CD4-positive, alpha-beta T cell treated with Interleukin-21 for 1 hour (primary cell): ENCODE data around the gene LGR6.
A peak's percentile ranks its signal among the peaks of the same experiment; 100 is the strongest.
"Not testable (repeated sequence)": the region's sequence is repeated elsewhere in the genome, so short reads cannot be mapped to it uniquely, and the experiment has no call there.

Experiments used
- DNase-seq: peaks from one replicate; pipeline ENCODE4 v3.0.0-alpha.2; 2020

LGR6 gene

DNA sequence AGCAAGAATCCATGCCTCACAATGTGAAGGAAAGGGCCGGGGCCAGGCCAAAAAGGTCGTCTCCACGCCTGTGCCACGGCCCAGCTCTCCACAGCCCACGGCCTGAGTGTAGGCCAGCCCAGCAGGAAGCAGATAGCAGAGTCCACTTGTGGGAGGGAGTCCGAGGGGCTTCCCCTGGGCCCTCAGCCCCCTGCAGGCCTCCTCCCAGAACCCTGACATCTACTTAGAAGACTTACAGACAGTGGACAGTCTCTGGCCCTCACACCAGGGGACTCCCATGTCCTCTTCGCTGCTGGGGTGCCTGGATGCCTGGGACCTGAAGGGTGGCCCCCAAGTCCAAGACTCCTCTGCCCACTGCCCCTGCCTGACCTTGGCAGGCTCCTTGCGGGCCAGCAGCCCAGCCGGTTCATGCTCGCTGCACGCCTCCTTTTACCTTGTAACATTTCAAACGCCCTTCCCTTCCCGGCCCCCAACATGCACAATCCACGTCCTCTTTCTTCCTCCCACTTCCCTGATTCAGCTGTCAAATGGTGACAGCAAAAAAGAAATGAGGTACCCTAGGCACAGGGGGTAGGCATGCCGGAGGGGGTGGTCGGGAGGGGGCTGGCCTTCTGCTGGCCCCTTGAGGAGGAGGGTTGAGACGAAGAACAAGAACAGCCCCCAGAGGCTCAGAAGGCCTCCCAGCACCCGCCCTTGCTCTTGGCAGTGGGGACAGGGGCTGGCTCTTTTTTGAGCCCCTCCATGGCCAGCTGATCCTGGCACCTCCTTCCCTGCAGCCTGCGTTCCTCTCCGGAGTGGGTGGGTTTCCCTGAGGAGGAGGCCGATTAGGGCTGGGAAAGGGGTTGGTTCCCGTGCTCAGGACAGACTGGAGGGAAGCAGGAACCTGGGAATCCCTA, 32.2 kb upstream of the LGR6 start:
- DNase-seq: no peak

DNA sequence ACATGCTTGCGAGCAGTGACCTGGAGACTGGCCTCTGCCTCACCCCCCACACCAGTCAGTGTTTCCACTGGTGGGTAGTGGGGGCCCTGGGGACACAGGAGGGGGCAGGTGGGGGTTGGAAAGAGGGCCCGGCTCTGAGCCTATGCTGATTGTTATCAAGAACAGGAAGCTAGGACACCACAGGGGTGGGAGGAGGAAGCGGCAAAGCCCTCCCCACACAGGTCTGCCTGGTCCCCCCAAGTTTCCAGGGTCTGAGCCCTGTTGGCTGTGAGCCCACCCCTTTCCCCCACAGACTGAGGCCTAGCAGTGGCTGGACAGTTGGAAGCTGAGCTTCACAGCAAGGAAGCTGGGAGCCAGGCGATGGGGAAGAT, 31.6 kb upstream of the LGR6 start:
- peak; percentile 64 for DNase-seq

DNA sequence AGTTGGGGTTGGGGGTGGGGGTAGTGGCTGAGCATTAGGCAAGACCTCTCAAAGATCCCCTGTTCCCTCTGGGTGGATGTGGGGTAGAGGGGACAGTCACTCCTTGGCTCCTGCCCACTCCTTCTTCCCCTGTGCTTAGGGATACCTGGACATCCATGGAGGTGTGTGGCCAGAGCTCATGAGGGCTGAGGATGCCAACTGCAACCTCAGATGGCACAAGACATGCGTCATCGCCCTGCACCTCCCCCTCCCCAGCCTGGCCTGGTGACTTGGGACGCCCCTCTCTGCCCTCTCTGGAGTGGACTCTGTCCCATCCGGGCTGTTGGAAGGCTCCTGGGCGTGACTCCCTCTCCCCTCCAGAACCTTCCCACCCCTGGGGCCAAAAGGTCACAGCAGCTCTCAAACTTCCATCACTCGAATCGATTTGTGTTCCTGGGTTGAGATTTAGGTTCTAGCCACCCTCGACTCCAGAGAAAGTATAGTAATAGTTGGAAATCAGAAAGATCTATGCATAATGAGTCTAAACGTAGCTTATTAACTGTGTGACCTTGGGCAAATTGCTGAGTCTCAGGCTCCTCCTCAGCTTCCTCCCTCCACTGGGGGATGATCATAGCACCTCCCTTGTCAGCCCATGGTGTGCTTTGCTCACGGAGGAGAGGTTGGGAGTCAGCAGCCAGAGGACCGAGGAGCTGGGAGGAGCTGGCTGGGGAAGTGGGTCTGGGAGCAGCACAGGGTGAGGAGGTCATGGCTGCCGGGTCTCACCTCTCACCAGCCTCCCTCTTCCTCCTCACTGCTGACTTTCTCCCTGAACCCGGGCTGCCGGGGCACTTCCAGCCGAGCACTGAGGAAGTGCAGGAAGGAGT, 30.9 kb upstream of the LGR6 start:
- peak; percentile 51 for DNase-seq

DNA sequence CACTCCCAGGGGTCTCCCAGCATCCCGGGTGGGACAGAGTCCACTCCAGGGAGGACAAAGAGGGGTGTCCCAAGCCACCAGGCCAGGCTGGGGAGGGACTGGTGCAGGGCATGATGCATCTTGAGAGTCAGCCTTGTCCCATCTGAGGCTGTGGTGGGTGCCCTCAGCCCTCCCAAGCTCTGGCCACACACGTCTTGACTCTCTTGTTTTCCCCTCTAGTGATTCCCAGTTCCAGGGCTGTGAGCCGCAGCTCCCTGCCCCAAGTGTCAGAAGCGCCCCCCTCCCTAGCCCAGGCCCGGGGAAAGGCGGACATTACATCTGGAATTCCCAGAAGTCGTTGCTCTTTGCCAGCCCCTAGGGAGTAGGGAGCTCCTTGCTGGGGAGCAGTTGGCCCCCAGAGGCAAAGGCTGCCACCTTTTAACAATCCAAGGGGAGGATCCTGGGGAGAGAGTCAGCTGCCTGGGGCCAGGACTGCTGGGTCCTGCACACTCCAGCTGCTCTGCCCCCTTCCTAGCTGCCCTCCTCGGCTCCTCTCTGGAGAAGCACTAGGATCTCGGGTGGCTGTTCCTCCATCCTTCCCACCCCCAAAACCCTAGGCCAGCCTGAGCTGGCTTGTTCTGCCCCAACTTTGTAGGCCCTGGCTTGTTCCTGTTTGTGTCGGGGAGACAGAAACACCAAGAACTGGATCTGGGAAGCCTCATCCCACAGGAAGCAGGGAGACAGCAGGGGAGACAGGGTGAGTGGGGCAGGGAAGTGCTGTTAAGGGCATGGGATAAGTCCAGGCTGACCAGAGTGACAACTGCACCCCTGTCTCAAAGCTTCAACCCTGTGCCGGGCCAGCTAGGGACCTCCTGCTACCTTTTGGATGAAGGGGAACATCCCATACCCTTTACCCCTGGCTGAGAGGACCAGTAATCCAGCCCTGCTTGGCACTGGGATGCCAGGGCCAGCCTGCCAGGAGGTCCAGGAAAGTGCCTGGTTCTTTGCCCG, 30.0 kb upstream of the LGR6 start:
- DNase-seq: no peak

DNA sequence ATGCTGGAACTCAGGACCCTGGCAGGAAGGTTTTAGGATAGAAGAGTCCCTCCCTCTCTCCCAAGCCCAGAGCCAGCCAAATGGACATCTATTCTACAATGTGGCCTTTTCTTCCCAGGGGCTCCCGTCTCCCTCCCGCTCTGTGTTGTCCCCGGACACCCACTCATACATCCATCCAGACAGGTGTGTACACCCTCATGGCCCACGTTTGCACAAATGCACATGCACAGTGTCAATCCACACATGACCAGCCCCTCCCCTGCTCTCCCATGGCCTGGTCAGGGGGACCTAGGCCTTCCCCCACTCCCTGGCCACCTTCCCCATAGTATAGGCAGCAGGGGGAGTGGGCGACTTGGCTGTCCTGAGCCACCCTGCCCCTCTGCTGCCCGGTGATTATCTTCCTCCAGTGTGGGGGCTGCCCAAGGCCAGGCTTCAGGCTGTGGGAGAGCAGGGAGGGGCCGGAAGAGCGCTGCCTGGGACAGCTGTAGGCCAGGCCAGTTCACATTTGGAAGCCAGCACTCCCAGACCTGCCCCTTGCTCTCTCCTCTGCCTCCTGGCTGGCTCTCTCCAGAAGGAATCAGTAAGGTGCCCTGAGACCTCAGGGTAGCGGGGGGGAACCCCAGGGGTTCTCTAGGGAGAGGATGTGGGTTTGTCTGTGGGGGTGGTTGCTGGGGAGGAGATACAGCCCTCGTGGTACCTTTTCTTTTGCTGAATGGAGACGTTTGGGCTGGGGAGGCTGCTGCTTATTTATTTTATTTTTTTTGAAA, 29.1 kb upstream of the LGR6 start:
- peak; percentile 84 for DNase-seq

DNA sequence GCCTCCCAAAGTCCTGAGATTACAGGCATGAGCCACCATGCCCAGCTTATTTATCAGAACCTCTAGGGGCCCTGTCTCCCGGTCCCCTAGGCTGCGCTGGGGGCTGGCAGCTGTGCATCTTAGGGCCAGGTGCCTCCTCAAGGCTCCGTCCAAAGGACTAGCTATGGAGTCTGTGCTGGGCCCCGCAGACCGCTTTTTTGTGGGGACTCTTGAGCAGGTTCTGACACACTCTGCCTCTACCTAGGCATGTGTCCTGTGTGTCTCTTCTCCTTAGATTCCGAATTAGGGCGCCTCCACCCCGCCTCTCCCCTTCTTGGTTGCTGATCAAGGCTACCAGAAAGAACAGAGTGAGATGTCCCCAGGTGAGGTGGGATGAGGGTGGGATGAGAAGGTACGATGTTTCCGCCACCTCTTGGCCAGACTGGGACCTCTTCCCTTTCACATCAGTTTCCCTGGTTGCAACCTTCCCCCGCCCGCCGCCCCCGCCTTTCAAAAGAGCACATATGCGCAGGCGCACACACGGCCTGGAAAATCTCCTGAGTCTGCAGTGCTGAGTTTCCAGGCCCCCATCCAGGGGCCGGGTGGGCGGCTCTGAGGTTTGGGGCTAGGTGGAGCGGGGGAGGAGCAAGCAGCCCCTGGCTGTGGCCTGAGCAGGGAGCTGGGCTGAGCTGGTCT, 28.2 kb upstream of the LGR6 start:
- no peak for DNase-seq

DNA sequence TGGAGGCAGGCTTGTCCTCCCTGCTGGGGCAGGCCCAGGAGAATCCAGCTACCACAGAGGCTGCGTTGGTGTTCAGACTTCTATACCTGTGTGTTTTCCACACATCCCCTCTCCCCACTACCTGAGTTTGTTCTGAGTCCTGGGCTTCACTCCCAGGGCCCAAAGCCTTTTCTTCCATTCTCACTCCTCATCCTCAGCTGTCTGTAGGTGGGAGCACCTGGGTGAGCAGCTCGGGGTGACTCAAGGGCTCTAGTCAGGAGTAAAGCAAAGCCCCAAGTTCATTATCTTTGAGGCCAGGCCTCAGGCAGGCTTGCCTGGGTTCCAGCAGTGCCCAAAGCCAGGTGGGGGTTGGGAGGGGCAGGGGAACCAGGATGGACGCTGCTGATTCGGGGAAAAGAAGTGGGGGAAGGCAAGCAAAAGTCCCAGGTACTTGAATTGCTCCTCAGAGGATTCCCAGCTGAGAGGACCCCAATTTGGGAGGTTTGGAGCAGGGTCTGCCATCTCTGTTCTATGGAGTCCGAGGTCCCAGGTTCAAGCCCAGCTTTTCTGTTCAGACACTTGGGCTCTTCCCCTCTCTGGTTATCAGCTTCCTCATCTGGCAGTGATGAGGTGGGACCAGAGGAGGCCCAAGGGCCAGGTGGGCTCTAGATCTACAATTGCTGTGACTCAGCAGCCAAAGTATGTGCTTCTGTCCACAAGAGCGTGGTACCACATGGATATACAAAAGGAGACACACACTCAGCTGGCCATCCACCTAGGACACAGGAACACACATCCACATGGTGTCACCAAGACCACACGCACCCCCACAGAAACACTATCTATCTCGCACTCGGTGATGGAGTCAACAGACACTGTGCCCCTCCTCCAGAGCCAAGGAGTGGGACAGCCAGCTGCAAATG, 27.4 kb upstream of the LGR6 start:
- no peak for DNase-seq

DNA sequence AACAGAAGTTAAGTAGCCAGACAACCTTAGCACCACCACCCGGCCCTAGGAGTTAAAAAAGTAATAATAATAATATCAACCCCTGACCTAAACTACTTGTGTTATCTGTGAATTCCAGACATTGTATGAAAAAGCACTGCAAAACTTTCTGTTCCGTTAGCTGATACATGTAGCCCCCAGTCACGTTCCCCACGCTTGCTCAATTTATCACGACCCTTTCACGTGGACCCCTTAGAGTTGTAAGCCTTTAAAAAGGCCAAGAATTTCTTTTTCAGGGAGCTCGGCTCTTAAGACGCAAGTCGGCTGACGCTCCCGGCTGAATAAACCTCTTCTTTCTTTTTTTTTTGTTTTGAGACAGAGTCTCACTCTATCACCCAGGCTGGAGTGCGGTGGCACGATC, 26.5 kb upstream of the LGR6 start:
- DNase-seq: not testable (repeated sequence)

DNA sequence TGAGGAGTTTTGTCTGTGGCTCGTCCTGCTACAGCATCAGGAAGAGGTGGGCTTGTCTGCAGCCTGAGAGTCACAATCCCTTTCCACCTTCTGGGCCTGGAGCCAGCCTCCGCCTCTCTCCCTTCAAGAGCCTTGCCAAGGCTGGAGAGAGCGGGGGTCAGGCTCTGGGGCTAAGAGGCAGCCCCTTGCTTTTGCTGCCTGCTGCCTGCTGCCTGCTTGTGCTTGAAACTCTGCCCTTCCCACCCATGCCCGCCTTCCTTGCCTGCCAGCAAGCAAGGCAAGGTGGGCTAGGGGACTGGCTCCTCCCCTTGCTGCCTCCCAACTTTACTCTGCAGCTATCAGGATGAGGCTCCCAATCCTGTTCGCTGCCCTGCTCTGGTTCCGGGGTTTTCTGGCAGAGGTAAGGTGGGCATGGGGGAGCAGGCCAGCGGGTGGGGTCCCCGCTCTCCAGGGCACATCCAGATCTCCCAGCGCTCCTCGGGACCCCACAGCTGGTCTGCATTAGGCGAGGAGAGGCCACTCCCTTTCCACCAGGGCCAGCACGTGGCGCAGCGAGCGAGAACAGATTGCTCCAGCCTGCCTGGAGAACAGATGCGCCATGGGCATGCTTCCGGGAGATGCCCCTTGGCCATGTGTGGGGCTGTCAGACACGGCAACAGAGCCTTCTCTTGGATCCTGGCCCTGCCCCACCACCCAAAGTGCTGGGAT, 25.7 kb upstream of the LGR6 start:
- no peak for DNase-seq

DNA sequence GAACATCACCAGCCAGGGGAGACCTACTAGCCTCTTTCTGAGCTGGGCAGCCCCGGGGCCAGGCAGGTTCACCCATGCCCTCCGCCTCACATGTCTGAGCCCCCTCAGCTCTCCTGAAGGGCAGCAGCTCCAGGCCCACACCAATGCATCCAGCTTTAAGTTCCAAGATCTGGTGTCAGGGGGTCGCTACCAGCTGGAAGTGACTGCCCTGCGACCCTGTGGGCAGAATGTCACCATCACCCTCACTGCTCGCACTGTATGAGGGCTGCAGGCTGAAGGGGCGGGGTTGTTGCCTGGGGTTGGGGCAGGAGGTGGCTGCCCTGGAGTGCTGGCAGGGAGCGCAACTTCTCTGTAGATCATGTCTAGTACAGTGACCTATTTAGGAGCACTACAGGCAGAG, 24.7 kb upstream of the LGR6 start:
- no peak for DNase-seq

DNA sequence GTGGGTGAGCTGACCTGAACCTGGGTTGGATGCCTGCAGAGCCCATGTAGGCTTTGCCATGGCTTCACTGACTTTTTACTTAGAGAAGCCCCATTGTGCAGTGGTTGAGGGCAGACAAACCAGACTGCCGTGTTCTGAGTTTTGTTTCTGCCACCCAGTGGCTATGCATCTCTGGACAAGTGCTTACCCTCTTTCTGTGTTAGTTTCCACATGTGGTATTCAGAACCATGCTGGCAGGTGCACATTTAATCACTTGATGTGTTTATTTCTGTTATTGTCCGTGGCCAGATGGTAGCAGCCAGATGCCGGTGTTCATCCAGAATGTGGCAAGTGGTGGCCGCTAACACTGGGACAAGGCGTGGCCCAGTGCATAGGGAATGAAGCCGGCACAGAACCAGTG, 22.9 kb upstream of the LGR6 start:
- DNase-seq: no peak

DNA sequence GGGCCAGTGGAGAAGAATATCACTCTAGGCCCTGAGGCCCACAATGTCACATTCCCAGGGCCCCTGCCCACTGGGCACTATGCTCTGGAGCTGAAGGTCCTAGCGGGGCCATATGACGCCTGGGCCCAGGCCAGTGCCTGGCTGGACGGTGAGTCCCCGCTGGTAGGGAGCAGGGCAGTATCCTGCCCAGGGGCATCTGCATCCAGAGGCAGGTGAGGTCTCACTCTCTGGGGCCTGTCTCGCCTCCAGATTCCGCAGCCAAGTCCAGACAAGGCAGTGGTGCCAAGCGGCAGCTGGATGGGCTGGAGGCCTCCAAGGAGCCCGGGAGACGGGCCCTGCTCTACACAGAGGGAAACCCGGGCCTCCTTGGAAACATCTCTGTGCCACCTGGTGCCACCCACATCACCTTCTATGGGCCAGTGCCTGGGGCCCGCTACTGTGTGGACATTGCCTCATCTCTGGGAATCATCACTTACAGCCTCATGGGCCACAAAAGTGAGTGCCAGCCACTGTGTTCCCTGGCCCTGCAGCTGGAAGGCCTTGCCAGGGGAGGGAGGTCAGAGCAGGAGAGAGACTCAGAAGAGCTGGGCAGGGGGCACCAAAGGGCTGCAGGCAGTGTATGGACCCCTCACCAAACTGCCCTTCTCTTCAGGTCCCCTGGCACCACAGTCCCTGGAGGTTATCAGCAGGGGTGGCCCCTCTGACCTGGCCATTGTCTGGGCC, 22.1 kb upstream of the LGR6 start:
- no peak for DNase-seq

DNA sequence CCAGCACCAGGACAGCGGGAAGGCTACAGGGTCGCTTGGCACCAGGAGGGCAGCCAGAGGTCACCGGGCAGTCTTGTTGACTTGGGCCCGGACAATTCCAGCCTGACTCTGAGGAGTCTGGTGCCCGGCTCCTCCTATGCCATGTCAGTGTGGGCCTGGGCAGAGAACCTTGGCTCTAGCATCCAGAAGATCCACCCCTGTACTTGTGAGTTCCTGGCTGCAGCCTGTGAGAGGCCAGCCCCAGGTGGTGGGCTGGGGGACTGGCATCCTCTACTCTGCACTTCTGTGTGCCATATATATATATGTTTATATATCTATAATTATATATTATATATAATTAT, 21.6 kb upstream of the LGR6 start:
- no peak for DNase-seq

DNA sequence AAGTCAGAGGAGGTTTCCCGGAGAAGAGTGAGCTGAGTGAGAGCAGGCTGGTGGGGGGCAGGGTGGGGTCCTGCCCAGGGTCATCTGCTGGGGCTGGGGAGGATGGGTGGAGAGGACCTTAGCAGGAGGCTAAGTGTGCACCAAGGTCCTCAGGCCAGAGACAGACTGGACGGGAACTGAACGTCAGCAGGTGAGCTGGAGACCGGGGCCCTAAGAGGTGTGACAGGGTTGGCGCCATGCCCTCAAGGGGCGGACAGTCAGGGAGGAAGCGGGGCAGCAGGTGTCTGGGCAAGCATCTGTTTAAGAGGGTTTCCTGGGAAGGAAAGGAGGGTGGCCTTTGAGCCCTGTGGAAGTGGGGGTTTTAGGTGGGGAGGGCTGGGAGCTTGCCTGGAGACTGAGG, 19.6 kb upstream of the LGR6 start:
- DNase-seq: no peak

DNA sequence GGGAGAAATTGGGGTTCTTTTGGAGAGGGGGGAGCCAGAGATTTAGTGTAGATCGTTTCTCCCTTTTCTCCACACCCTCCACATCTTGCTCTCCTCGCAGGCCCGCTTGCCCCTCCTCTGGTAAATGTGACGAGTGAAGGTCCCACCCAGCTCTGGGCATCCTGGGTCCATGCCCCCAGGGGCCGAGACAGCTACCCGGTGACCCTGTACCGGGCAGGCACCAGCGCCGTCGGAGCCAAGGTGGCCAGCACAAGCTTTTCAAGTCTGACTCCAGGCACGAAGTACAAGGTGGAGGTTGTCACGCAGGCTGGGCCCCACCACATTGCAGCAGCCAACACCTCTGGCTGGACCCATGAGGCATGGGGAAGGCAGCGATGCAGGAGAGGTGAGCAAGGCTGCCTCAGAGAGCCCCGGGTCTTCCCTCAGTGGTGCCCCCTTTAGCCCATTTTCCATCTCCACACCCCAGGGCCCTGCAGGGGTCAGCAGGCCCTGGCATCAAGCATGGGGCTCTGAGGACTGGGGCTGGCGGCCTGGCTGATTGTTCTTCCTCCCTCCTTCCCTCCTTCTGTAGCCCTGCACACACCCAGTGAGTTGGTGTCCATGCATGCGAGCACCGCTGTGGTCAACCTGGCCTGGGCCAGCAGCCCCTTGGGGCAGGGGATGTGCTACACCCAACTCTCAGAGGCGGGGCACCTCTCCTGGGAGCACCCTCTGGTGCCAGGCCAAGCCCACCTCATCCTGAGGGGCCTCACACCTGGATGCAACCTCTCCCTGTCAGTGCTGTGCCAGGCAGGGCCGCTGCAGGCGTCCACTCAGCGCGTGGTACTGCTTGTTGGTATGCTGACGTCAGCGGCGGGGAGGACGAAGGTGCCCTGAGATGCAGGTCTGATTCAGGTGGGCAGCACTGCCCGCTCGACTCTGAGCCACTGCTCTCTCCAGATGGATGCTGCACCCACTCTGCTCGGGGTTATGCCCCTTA, 16.4 kb upstream of the LGR6 start:
- DNase-seq: no peak

DNA sequence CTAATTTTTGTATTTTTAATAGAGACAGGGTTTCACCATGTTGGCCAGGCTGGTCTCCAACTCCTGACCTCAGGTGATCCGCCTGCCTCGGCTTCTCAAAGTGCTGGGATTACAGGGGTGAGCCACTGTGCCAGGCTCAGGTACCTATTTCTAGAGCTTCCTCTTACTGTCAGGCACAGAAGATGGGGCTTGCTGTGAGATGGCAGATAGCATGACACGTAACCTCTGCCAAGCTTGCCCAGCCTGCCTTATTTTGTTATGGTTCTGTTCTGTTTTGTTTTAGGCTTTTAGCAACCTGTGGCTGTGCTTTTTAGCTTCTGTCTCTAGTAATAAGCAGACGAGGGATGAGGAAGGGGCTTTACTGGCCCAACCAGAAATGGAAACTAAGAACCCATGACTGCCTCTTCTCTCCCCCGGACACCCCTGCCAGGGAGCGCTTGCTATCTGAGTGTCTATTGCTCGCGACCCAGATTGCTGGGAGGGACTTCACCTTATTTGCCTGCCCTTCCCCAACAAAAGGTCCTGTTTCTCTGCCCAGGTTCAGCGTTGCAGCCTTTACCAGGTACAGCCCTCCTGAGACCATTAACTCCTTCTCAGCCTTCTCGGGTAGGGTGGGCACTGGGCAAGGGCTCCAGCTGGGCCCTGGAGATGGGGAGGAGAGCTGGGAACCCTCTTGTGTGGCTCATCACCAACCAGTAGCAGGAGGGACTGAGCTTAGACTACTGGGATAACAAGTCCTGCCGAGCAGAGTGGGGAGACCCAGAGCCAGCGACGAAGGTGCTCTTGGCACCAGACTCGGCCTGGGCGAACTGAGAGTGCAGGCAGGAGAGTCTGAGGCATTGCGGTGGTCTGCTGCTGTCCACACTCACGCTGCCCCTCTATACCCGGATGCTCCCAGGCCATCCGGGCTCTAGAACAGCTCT, 13.5 kb upstream of the LGR6 start:
- no peak for DNase-seq

DNA sequence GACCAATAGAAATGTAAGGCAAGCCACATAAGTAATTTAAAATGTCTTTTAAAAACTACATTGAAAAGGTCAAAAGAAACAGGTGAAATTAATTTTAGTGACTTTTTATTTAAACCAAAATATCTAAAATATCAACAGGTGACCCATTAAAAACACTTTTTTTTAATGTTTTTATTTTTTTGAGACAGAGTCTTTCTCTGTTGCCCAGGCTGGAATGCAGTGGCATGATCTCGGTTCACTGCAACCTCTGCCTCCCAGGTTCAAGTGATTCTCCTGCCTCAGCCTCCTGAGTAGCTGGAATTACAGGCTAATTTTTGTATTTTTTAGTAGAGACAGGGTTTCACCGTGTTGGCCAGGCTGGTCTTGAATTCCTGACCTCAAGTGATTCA, 12.9 kb upstream of the LGR6 start:
- not testable (repeated sequence) for DNase-seq
